ENCODE data around the gene MIEF2. TPM values are rescaled to one million over a fixed set of nuclear protein-coding genes. Genes with fewer than 3 reads are reported as not detected.

The MIEF2 gene
- polyA plus RNA-seq, 1 of the 3 experiments (the other 2 are of a cell fraction) = 12.7 TPM

GRCh38 chr17:18245038-18245776 lies 15.3 kb upstream of the MIEF2 start (continued):
- TF ChIP-seq CTCF (IDR thresholded peaks at IDR 0.05) = no peak

GRCh38 chr17:18246109-18246725 lies 14.2 kb upstream of the MIEF2 start:
- TF ChIP-seq ZBTB33 (IDR thresholded peaks at IDR 0.05; ENCODE audit: borderline replicate concordance, low read depth) (no peak), USF2 (IDR thresholded peaks at IDR 0.05; ENCODE audit: borderline replicate concordance, low read depth, low read length) (no peak)

GRCh38 chr17:18246880-18247612 lies 13.4 kb upstream of the MIEF2 start:
- Histone ChIP-seq H3K4me3 (ENCODE audit: low read depth in 2 of 2, low read length in 1 of 2) (no peak overlapping the region), H3F3A (replicated peaks; ENCODE audit: insufficient read depth) (peaks cover 14% of the 10 kb centered on the region), H3K9me3 (no peaks in the 10 kb centered on the region), H2AFZ (ENCODE audit: low read depth) (no peak overlapping the region), H3K27me3 (ENCODE audit: insufficient read depth) (no peaks in the 10 kb centered on the region), H3K36me3 (replicated peaks in 1 of 2; ENCODE audit: control insufficient read depth in 1 of 2, insufficient read depth in 2 of 2, low read length in 1 of 2) (peaks cover 26 to 71% of the 10 kb centered on the region in 2 experiments), H3K79me2 (ENCODE audit: insufficient read depth) (no peaks in the 10 kb centered on the region), H3K9me2 (no peaks in the 10 kb centered on the region), H3K4me2 (no peak overlapping the region), H3K9ac (no peak overlapping the region), H3K4me1 (ENCODE audit: control insufficient read depth in 1 of 2, insufficient read depth in 2 of 2, low read depth in 1 of 2, low read length in 1 of 2) (no peaks in the 10 kb centered on the region), H4K20me1 (ENCODE audit: insufficient read depth) (peaks cover 6% of the 10 kb centered on the region; the same call in 1 of the 2 replicates), H3K27ac (ENCODE audit: low read depth in 2 of 2, low read length in 1 of 2) (no peak overlapping the region)
- CTCF ChIA-PET = interaction anchor here (0.6 to 3.8 kb wide), 8 partner anchors 10 to 30 kb away, joined by 3 to 26 read pairs (median 6); partner anchors contain the start of genes FLII and LLGL1
- WGBS (ENCODE audit: low lambda C conversion rate) = 88% methylated on average over 43 of the region's 46 CpGs
- TF ChIP-seq TCF12 (IDR thresholded peaks at IDR 0.05) (no peak), IRF3 (IDR thresholded peaks at IDR 0.05; ENCODE audit: low read depth, low read length) (no peak), RXRA (IDR thresholded peaks at IDR 0.05; ENCODE audit: borderline replicate concordance, low read depth) (no peak)
- peak; percentile 87 for DNase-seq
- POLR2A ChIA-PET = no interaction called here

More at GRCh38 chr17:18246109-18246725, 14.2 kb upstream of the MIEF2 start:
- H3K36me3 ChIP-seq (replicated peaks in 1 of 2; ENCODE audit: control insufficient read depth in 1 of 2, insufficient read depth in 2 of 2, low read length in 1 of 2) = peaks cover 20 to 67% of the 10 kb centered on the region in 2 experiments
- no peak overlapping the region for H3K4me2 ChIP-seq
- DNase-seq = no peak
- H3K27me3 ChIP-seq (ENCODE audit: insufficient read depth) = no peaks in the 10 kb centered on the region
- no peak overlapping the region for H3K27ac ChIP-seq (ENCODE audit: low read depth in 2 of 2, low read length in 1 of 2)
- H3K9ac ChIP-seq = no peak overlapping the region
- ChIA-PET POLR2A (no interaction called here), CTCF (interaction anchor here (2.0 to 3.8 kb wide), 2 partner anchors 12 to 25 kb away, joined by 7 to 21 read pairs; partner anchors contain the start of gene FLII)
- no peaks in the 10 kb centered on the region for H3K4me1 ChIP-seq (ENCODE audit: control insufficient read depth in 1 of 2, insufficient read depth in 2 of 2, low read depth in 1 of 2, low read length in 1 of 2)
- no peaks in the 10 kb centered on the region for H3K79me2 ChIP-seq (ENCODE audit: insufficient read depth)
- peaks cover 6% of the 10 kb centered on the region; the same call in 1 of the 2 replicates for H4K20me1 ChIP-seq (ENCODE audit: insufficient read depth)
- WGBS (ENCODE audit: low lambda C conversion rate) = 96% methylated on average over 15 of the region's 24 CpGs
- H3K9me2 ChIP-seq = no peaks in the 10 kb centered on the region
- H3K9me3 ChIP-seq = no peaks in the 10 kb centered on the region
- H3F3A ChIP-seq (replicated peaks; ENCODE audit: insufficient read depth) = peaks cover 14% of the 10 kb centered on the region
- no peak overlapping the region for H2AFZ ChIP-seq (ENCODE audit: low read depth)
- no peak overlapping the region for H3K4me3 ChIP-seq (ENCODE audit: low read depth in 2 of 2, low read length in 1 of 2)

Data from SK-N-SH (cell line).